HG03045 (cell line): ENCODE results near the gene PTPN22.

Experiments
- ATAC-seq: cut with Tn5 transposase; IDR thresholded peaks from one replicate; pipeline ENCODE4 v1.9.1; 2021; ENCODE audit warnings: mild to moderate bottlenecking, moderate library complexity; ENCODE audit not compliant: unreplicated experiment

The PTPN22 gene

GRCh38 chr1:113887402-113888175 lies 16.1 kb upstream of the PTPN22 start, which contains the start of gene BCL2L15:
BCL2L15 (minus strand) TSS chr1:113887581; CDS start chr1:113887375, 206 bp downstream.
- no peak for ATAC-seq

- no peak for ATAC-seq
These were observed 15.2 kb upstream of the PTPN22 start for GRCh38 chr1:113886417-113887401.

DNA sequence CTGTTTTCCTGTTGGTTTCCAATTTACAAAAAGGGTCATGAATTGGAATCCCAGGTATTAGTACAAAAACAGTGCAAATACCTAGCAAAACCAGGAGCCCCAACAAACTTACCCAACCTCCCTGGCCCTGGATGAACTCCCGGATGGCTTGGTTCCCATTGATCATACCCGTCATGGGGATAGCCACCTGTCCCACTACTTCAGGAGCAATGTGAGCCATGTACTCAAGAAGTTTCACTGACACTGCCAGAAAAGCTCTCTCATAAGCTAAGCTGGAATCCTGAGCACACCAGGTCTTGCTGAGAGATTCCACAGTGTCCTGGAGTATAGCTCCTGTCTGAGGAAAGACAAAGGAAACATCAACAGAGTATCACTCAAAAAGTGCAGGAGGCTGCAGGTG lies 10.1 kb upstream of the PTPN22 start:
- ATAC-seq, result no peak

DNA sequence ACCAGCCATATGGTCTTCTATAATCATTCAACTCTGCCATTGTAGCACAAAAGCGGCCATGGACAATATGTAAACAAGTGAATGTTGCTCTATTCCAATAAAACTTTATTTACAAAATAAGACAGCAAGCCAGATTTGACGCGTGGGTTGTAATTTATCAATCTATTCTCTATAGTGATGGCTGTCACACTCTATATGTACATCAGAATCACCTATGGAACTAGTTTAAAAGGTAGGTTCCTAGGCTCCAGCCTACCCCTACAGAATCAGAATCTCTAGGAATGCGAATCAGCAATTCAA lies 8.2 kb upstream of the PTPN22 start:
- no peak for ATAC-seq

DNA sequence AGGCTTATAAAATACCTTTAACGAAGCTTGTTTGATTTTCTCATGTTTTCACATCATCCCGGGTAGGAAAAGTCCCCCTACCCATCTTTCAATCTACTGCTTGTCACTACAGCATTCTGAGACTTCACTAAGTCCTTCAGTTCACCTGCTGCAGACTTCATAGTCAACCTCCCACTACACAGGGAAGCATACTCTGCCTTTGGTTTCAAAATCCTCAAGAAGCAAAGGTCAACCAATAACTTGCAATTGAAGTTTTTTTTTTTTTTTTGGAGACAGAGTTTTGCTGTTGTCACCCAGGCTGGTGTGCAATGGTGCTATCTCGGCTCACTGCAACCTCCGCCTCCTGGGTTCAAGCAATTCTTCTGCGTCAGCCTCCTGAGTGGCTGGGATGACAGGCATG lies 4.7 kb upstream of the PTPN22 start:
- ATAC-seq, result no peak

DNA sequence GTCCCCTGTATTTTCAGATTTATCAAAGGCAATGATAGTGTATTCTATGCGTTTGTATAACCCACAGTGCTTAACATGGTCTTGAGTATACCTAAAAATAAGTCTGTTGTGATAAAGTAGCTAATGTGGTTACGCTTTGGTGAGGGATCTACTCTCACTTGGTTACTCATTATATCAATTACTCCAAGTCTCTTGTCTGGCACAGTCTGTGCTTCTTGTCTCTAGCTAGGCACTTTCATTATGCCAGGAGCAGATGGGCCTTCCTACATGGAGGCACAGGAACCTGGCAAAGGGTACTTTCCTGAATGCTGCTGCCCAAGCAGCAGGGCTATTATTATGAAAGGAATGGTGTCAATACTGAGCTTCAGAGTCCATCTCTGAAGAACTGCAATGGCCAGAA lies 4.2 kb upstream of the PTPN22 start:
- ATAC-seq, result no peak

- no peak for ATAC-seq
These were observed 2.7 kb upstream of the PTPN22 start for GRCh38 chr1:113874012-113874879.

- ATAC-seq, result peak; percentile 16
These were observed 865 bp upstream of the PTPN22 start for GRCh38 chr1:113872219-113872935.

- ATAC-seq, result no peak
These were observed 734 bp downstream of the PTPN22 start for GRCh38 chr1:113870778-113871177.

- no peak for ATAC-seq
These were observed 3.0 kb downstream of the PTPN22 start for GRCh38 chr1:113868387-113869083.

DNA sequence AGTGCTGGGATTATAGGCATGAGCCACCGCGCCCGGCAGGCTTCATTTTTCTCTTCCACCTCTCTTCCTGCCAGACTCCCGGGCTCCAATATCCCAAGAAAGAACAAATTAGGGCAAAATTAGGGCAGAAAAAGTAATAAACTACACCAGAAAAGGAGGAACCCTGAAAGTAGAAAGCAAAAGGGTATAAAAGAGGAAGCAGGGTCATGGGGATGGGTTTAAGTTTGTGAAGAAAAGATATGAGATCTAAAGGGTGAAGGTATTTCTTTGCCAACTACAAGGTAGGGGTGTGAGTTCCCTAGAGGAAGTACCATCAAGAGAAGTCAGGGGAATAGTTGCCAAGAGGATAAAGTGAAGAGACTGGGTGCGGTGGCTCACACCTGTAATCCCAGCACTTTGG lies 9.9 kb downstream of the PTPN22 start:
- no peak for ATAC-seq

DNA sequence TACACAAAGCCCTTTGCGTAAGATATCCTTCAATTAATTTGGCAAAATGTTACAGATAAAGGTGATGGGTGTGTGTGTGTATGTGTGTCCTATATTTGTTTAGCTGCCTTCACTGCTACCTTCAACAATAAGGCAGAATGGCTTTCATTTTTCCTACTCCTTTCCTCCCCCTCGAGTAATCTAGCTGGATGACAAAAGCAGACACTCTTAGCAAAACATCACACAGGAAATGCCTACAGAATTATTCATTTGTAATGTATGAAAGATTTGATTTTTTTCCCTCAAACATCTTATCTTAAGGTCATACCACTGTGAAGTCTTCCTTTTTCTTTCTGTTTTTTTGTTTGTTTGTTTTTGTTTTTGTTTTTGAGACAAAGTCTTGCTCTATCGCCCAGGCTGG lies 10.6 kb downstream of the PTPN22 start:
- ATAC-seq, result no peak

DNA sequence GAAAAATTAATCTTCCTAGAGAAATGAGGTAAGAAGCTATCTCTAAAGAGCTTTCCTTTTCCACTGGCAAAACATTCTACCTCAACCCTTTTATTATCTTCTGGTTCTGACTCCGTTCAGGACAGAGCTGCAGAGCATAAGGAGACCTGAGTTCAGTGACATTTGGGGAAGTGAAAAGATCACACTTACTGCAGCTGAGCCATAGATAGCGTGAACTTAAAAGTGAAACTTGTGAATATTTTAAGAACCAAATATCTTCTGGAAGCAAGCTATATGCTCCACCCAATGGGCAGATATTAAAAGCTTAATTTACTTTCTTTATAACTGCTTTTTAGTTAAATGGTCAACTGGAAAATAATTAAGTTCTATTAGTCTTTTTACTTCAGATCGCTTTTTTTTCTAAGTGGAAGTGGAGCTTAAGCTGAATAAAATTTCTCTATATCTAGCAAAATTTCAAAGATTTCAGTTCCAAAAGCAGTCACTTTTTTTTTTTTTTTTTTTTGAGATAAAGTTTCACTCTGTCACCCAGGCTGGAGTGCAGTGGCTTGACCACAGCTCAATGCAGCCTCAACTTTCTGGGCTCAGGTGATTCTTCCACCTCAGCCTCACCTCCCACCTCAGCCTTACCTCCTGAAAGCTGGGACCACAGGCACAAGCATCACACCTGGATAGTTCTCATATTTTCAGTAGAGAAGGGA lies 11.9 kb downstream of the PTPN22 start:
- ATAC-seq, result peak; percentile 83

DNA sequence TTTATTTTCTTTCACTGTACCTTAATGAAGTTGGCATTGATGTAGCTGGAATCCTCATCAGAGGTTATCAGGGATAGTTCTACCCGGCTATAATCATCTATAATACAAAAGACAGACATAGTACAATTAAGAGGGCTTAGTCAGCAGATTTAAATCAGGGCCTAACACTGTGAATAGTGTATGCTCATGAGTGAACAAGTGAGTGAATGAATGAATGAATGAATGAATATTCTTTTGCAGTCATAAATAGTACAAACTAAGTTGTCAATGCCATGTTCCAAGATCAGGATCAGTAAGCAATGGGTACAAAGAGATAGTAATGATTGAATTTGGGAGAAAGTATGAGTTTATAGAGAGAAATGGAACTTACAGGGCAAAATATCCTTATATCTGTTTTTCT lies 12.5 kb downstream of the PTPN22 start:
- ATAC-seq, result no peak

- ATAC-seq, result no peak
These were observed 13.1 kb downstream of the PTPN22 start for GRCh38 chr1:113858418-113858817.

- no peak for ATAC-seq
These were observed 13.7 kb downstream of the PTPN22 start for GRCh38 chr1:113857776-113858175.

DNA sequence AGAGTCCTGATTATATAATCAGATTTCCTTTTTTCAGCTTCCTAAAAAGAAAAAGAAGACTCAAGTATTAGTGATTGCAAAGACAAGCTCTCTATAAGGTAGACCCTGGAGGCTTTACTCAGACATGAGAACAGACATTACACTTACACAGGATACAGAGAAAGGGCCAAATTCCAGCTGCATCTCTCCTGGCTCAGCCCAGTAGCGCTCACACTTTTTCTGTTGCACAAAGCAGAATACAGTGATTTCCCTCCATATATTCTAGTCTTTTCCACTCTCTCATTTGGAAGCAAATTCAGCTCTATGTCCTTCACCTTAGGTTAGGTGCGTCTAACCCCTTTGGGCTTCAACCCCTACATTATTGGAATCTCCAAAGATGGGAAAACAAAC lies 15.1 kb downstream of the PTPN22 start:
- no peak for ATAC-seq

- ATAC-seq, result no peak
These were observed 15.7 kb downstream of the PTPN22 start for GRCh38 chr1:113855630-113856400.
